SU-DHL-6 (cell line): ENCODE measurements around the gene STX7.

Experiments
- H2AFZ ChIP-seq: fragments of 200-600 bp; sonication (generic); 2 replicates; pipeline ENCODE4 v1.6.1; 2014; ENCODE audit warnings: low read depth, mild to moderate bottlenecking, moderate library complexity, mixed read lengths, antibody characterized with exemption, low read length; ENCODE audit not compliant: severe bottlenecking
- H3F3A ChIP-seq: fragments of 200-600 bp; shearing (Covaris generic); 2 replicates; pipeline ENCODE4 v1.6.0; 2016; ENCODE audit warnings: antibody characterized with exemption, mild to moderate bottlenecking; ENCODE audit not compliant: insufficient read depth
- H3K27ac ChIP-seq: fragments of 200-600 bp; sonication (generic); 2 replicates; pipeline ENCODE4 v1.5.1; 2016; ENCODE audit warnings: low read depth, mild to moderate bottlenecking, low read length, moderate library complexity, mixed read lengths
- H3K27me3 ChIP-seq: fragments of 200-600 bp; sonication (generic), shearing (Covaris generic); 2 replicates; pipeline ENCODE4 v1.6.0; 2014; ENCODE audit warnings: mild to moderate bottlenecking, low read length
- H3K36me3 ChIP-seq: fragments of 200-600 bp; sonication (generic); 2 replicates; pipeline ENCODE4 v1.6.1; 2014; ENCODE audit warnings: mild to moderate bottlenecking, low read length, mixed read lengths
- H3K4me2 ChIP-seq: fragments of 300-600, 200-600 bp; shearing (Covaris generic), sonication (generic); 2 replicates; pipeline ENCODE4 v1.6.0; 2014; ENCODE audit warnings: low read length, low read depth, mild to moderate bottlenecking; ENCODE audit not compliant: poor library complexity, severe bottlenecking
- H3K4me3 ChIP-seq: fragments of 200-600 bp; sonication (generic); 2 replicates; pipeline ENCODE4 v1.5.1; 2014; ENCODE audit warnings: antibody characterized with exemption, low read length, mild to moderate bottlenecking, mixed read lengths; ENCODE audit not compliant: insufficient read depth, poor library complexity, severe bottlenecking
- H3K79me2 ChIP-seq: fragments of 200-600 bp; sonication (generic); 2 replicates; pipeline ENCODE4 v1.6.1; 2014; ENCODE audit warnings: mild to moderate bottlenecking, low read length, moderate library complexity; ENCODE audit not compliant: insufficient read depth
- H3K9ac ChIP-seq: fragments of 200-600 bp; sonication (generic); 2 replicates; pipeline ENCODE4 v1.7.0; 2014; ENCODE audit warnings: mild to moderate bottlenecking, low read length
- H3K9me2 ChIP-seq: fragments of 200-600 bp; sonication (generic); replicated peaks from 2 replicates; pipeline ENCODE4 v1.6.1; 2014; ENCODE audit warnings: low read length; ENCODE audit not compliant: insufficient read depth
- H3K9me3 ChIP-seq: fragments of 200-600 bp; sonication (generic); 2 replicates; pipeline ENCODE4 v1.6.1; 2014; ENCODE audit warnings: low read length, mixed read lengths; ENCODE audit not compliant: insufficient read depth
- H4K20me1 ChIP-seq: fragments of 200-600 bp; sonication (generic); 2 replicates; pipeline ENCODE4 v1.6.1; 2014; ENCODE audit warnings: low read depth, mild to moderate bottlenecking, antibody characterized with exemption, low read length, moderate library complexity, mixed read lengths
- EZH2phosphoT487 ChIP-seq: fragments of 200-600 bp; sonication (generic), shearing (Covaris generic); conservative IDR thresholded peaks from 2 replicates; pipeline ENCODE4 v1.6.1; 2018; ENCODE audit warnings: mild to moderate bottlenecking, antibody characterized with exemption, low read length, moderate library complexity, mixed read lengths
- TF ChIP-seq, protein P1 (sequence below): fragments of 200-600 bp; sonication (generic); IDR thresholded peaks from one replicate; pipeline ENCODE4 v1.5.1; 2017; ENCODE audit warnings: antibody characterized with exemption, mild to moderate bottlenecking, low read length, moderate library complexity; ENCODE audit not compliant: insufficient read depth, poor library complexity, severe bottlenecking

STX7 gene

DNA sequence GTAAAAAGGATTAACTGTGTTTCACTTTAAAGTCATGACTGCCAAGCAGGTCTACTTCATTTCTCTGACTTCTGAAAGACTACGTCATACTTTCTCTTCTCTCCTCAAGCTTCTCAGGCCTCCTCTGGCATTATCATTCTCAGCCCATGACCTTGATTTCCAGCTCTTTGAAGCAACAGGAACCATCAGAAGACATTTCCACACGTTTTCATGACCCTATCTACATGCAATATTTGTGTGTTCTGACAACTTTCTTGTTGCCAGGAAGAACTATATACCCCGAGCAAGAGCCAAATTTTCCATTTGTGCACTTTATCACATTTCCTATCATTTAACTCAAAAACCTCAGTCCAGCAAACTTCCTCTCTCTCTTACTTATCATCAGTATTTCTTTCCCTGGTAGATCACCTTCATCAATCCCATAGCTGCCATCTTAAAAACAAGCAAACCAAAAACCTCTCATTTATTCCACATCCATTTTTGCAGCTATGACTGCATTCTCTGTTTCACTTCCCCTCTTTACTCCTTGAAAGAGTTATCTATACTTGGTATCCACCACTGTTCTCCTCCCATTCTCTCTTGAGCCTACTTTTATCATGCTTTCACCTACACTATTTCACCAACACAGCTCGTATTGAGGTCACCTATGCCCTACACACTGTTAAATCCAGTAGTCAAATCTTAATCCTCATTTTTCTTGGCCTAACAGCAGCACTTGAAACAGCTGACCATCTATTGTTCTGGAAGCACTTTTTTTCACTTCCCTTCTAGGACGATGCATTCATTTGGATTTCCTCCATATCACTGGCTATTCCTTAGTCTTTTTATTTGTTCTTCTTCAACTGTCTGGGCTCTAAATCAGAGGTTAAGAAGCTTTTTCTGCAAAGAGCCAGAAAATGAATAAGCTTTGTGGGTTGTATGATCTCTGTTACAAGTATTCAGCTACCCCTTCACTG lies 47.1 kb downstream of the STX7 start:
- Histone ChIP-seq H3F3A (peaks cover 10% of the 10 kb centered on the region; the same call in 1 of the 2 replicates), H2AFZ (no peak overlapping the region), H3K79me2 (0 out of 2 replicates have a peak, but pooled peaks cover 8% of the 10 kb centered on the region), H3K9me2 (no peaks in the 10 kb centered on the region), H3K27me3 (no peaks in the 10 kb centered on the region), H3K4me2 (no peak overlapping the region), H3K36me3 (peaks cover 59% of the 10 kb centered on the region), H3K27ac (no peak overlapping the region), H3K9ac (no peak overlapping the region), H4K20me1 (no peaks in the 10 kb centered on the region), H3K9me3 (no peaks in the 10 kb centered on the region), H3K4me3 (no peak overlapping the region)
- TF ChIP-seq, protein P1, sequence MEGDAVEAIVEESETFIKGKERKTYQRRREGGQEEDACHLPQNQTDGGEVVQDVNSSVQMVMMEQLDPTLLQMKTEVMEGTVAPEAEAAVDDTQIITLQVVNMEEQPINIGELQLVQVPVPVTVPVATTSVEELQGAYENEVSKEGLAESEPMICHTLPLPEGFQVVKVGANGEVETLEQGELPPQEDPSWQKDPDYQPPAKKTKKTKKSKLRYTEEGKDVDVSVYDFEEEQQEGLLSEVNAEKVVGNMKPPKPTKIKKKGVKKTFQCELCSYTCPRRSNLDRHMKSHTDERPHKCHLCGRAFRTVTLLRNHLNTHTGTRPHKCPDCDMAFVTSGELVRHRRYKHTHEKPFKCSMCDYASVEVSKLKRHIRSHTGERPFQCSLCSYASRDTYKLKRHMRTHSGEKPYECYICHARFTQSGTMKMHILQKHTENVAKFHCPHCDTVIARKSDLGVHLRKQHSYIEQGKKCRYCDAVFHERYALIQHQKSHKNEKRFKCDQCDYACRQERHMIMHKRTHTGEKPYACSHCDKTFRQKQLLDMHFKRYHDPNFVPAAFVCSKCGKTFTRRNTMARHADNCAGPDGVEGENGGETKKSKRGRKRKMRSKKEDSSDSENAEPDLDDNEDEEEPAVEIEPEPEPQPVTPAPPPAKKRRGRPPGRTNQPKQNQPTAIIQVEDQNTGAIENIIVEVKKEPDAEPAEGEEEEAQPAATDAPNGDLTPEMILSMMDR: no peak
- no peak for TF ChIP-seq EZH2phosphoT487

DNA sequence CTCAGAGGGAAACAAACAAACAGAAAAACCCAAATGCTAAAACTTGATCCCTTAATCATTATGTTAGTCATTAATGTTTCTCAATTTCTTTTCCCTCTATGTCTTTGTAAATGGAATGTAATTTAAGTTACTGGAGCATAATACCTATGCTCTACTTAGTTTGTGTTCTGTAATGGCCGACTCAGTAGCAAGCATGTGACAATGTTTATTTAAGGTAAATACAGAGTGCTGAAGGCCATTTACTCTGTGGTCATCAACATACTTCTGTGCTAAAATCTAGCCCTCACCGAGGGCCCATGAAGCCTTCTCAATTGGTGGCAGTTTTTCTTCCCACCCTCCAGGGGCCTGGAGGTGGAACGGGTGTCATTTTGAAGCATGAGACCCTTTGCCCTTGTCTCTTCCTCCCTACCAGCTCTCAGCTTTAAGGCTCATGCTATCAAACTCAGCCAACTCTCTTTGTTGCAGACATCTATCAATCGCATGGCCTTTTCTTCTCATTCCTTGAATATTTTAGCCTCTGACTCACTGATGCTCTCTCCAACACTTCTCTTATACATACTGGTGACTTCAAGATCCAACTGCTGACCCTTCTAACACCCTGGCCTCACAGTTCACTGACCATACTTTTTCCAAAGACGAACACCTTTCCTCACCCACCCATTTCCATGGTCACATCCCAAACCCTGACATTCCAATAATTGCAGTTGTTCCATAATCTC lies 48.2 kb downstream of the STX7 start:
- H3K27me3 ChIP-seq: no peaks in the 10 kb centered on the region
- H4K20me1 ChIP-seq: no peaks in the 10 kb centered on the region
- H3K9me2 ChIP-seq: no peaks in the 10 kb centered on the region
- H3K9ac ChIP-seq: no peak overlapping the region
- H3K36me3 ChIP-seq: peaks cover 62% of the 10 kb centered on the region
- H3K79me2 ChIP-seq: 0 out of 2 replicates have a peak, but pooled peaks cover 8% of the 10 kb centered on the region
- H3K9me3 ChIP-seq: no peaks in the 10 kb centered on the region
- no peak overlapping the region for H3K27ac ChIP-seq
- no peak overlapping the region for H3K4me3 ChIP-seq
- TF ChIP-seq, protein P1: no peak
- TF ChIP-seq EZH2phosphoT487: no peak
- peaks cover 12% of the 10 kb centered on the region; the same call in 1 of the 2 replicates for H3F3A ChIP-seq
- no peak overlapping the region for H2AFZ ChIP-seq
- H3K4me2 ChIP-seq: no peak overlapping the region

DNA sequence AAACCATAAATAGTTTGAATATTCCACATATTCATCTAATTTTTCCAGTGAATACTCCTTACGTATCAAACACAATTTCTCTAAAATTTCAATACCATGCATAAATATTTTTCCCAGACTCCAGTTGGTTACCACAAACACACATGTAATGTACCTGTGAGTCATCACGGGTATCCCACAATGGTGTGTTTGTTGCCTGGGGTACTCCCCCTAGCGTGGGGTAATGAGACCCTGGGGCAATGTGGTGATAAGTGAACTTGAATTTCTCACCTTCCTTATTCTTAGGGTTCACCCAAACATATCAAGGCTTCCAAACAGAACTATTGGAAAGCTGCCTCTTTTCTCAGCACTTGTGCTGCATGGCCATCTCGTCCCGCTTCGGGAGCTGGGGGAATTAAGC lies 51.0 kb downstream of the STX7 start:
- H3K36me3 ChIP-seq: peaks cover 64% of the 10 kb centered on the region
- TF ChIP-seq, protein P1: no peak
- TF ChIP-seq EZH2phosphoT487: no peak

More for the DNA sequence above, 51.0 kb downstream of the STX7 start:
- no peaks in the 10 kb centered on the region for H3K9me2 ChIP-seq
- no peaks in the 10 kb centered on the region for H3K27me3 ChIP-seq
- no peaks in the 10 kb centered on the region for H3K9me3 ChIP-seq
- H3K9ac ChIP-seq: no peak overlapping the region
- H3K4me2 ChIP-seq: no peak overlapping the region
- peaks cover 4% of the 10 kb centered on the region; the same call in 1 of the 2 replicates for H3F3A ChIP-seq
- H2AFZ ChIP-seq: no peak overlapping the region
- no peaks in the 10 kb centered on the region for H3K79me2 ChIP-seq
- no peaks in the 10 kb centered on the region for H4K20me1 ChIP-seq
- H3K27ac ChIP-seq: no peak overlapping the region
- H3K4me3 ChIP-seq: no peak overlapping the region
